GM23248 (cell line): ENCODE measurements around the gene SALL3. TPM values are rescaled to one million over a fixed set of nuclear protein-coding genes. Genes with fewer than 3 reads are reported as not detected.
"Not testable (repeated sequence)": the region's sequence is repeated elsewhere in the genome, so short reads cannot be mapped to it uniquely, and the experiment has no call there.

ENCODE experiments used
- DNase-seq: peaks from one replicate; pipeline ENCODE4 v3.0.0-alpha.2; 2015
- H2AFZ ChIP-seq: fragments of 200-600 bp; sonication (generic); 2 replicates; pipeline ENCODE4 v1.6.1; 2016; ENCODE audit warnings: antibody characterized with exemption
- H3F3A ChIP-seq: fragments of 200-600 bp; sonication (generic); 2 replicates; pipeline ENCODE4 v1.6.1; 2016; ENCODE audit warnings: mild to moderate bottlenecking, antibody characterized with exemption, mixed run types; ENCODE audit not compliant: insufficient read depth
- H3K27ac ChIP-seq: fragments of 200-600 bp; sonication (generic); 2 replicates; pipeline ENCODE4 v1.5.1; 2016; ENCODE audit warnings: mild to moderate bottlenecking
- H3K27me3 ChIP-seq: fragments of 200-600 bp; sonication (generic); replicated peaks from 2 replicates; pipeline ENCODE4 v1.6.1; 2016; ENCODE audit warnings: mild to moderate bottlenecking; ENCODE audit not compliant: insufficient read depth
- H3K36me3 ChIP-seq: fragments of 200-600 bp; sonication (generic); 2 replicates; pipeline ENCODE4 v1.6.1; 2016; ENCODE audit warnings: low read depth, mild to moderate bottlenecking
- H3K4me1 ChIP-seq: fragments of 200-600 bp; sonication (generic); 2 replicates; pipeline ENCODE4 v1.6.1; 2016; ENCODE audit warnings: mild to moderate bottlenecking; ENCODE audit not compliant: insufficient read depth
- H3K4me2 ChIP-seq: fragments of 200-600 bp; sonication (generic); one replicate; pipeline ENCODE4 v1.6.1; 2016; ENCODE audit warnings: mild to moderate bottlenecking; ENCODE audit not compliant: unreplicated experiment
- H3K4me3 ChIP-seq: fragments of 200-600 bp; sonication (generic); 2 replicates; pipeline ENCODE4 v1.5.1; 2016; ENCODE audit warnings: mild to moderate bottlenecking
- H3K79me2 ChIP-seq: fragments of 200-600 bp; sonication (generic); 2 replicates; pipeline ENCODE4 v1.6.1; 2016; ENCODE audit warnings: mild to moderate bottlenecking; ENCODE audit not compliant: insufficient read depth
- H3K9ac ChIP-seq: fragments of 200-600 bp; sonication (generic); 2 replicates; pipeline ENCODE4 v1.6.1; 2016; ENCODE audit warnings: mild to moderate bottlenecking
- H3K9me2 ChIP-seq: fragments of 200-600 bp; sonication (generic); 2 replicates; pipeline ENCODE4 v1.6.1; 2016; ENCODE audit warnings: mixed run types, mild to moderate bottlenecking, moderate library complexity; ENCODE audit not compliant: insufficient read depth
- H3K9me3 ChIP-seq: fragments of 200-600 bp; sonication (generic); one replicate; pipeline ENCODE4 v1.6.1; 2017; ENCODE audit warnings: low read depth
- H4K20me1 ChIP-seq: fragments of 200-600 bp; sonication (generic); 2 replicates; pipeline ENCODE4 v1.6.0; 2016; ENCODE audit not compliant: insufficient read depth
- EZH2 ChIP-seq: fragments of 200-600 bp; sonication (generic); IDR thresholded peaks from 2 replicates; pipeline ENCODE4 v1.6.1; 2018; ENCODE audit warnings: antibody characterized with exemption, mild to moderate bottlenecking; ENCODE audit not compliant: insufficient read depth, poor library complexity, severe bottlenecking
- EZH2phosphoT487 ChIP-seq: fragments of 200-600 bp; sonication (generic); IDR thresholded peaks from 2 replicates; pipeline ENCODE4 v1.6.1; 2018; ENCODE audit warnings: antibody characterized with exemption, moderate library complexity, mild to moderate bottlenecking, low read depth; ENCODE audit not compliant: insufficient read depth
- WGBS, 2 experiments: methylation state at CpG; one replicate each; pipeline ENCODE4 v1.1.6; 2015 to 2017; ENCODE audit warnings: low lambda C conversion rate in 2 of 2, low coverage in 1 of 2; ENCODE audit errors: missing lambda C conversion rate in 2 of 2; 5-methylcytosine and 5-hydroxymethylcytosine counted together
- in situ Hi-C: fragments of 300-500 bp; cut with MboI; formaldehyde crosslinking; loops from 2 replicates; pipeline ENCODE4 v1.15.0; 2020
- polyA plus RNA-seq: library from polyadenylated mRNA; unstranded; fragments of >200 nt; fragmentation: Nextera tagmentation; extraction: Ambion mirVana; gene quantifications from 2 replicates; pipeline ENCODE4 v1.2.1, GENCODE V29; 2016
- total RNA-seq: library from RNA; depleted of rRNA; stranded (reverse); fragments of >200 nt; shearing (Covaris generic); gene quantifications from 2 replicates; pipeline ENCODE4 v1.2.3, GENCODE V29; 2014

Gene SALL3
- total and polyA plus RNA-seq, 2 experiments from 2014 or later: not detected

- Histone ChIP-seq H3K4me3 (no peak overlapping the region), H3F3A (no peaks in the 10 kb centered on the region), H3K36me3 (no peaks in the 10 kb centered on the region), H3K9ac (no peak overlapping the region), H3K9me2 (no peaks in the 10 kb centered on the region), H3K9me3 (no peaks in the 10 kb centered on the region), H3K4me2 (no peak overlapping the region), H3K4me1 (no peaks in the 10 kb centered on the region), H2AFZ (no peak overlapping the region), H3K27me3 (no peaks in the 10 kb centered on the region), H3K79me2 (no peaks in the 10 kb centered on the region), H4K20me1 (no peaks in the 10 kb centered on the region), H3K27ac (no peak overlapping the region)
- no peak for DNase-seq
- WGBS, 2 experiments: 27 to 28% methylated on average over 21 to 23 of the region's 23 CpGs
- in situ Hi-C loops: no loop called here
- TF ChIP-seq EZH2 (no peak), EZH2phosphoT487 (no peak)
Measured at GRCh38 chr18:78939734-78940494, 39.7 kb upstream of the SALL3 start.

GRCh38 chr18:78942236-78942635 is 37.4 kb upstream of the SALL3 start:
- WGBS, 2 experiments: 31 to 66% methylated on average over 4 to 17 of the region's 17 CpGs

GRCh38 chr18:78945628-78946027 is 34.0 kb upstream of the SALL3 start:
- H3K4me3 ChIP-seq: no peak overlapping the region
- H3K9me2 ChIP-seq: no peaks in the 10 kb centered on the region
- no peaks in the 10 kb centered on the region for H4K20me1 ChIP-seq
- H3K27me3 ChIP-seq: no peaks in the 10 kb centered on the region
- H3K9me3 ChIP-seq: no peaks in the 10 kb centered on the region
- H2AFZ ChIP-seq: no peak overlapping the region
- H3K4me1 ChIP-seq: no peaks in the 10 kb centered on the region
- no peak overlapping the region for H3K9ac ChIP-seq
- no peak for DNase-seq
- H3K4me2 ChIP-seq: no peak overlapping the region
- no peaks in the 10 kb centered on the region for H3K36me3 ChIP-seq
- no peaks in the 10 kb centered on the region for H3F3A ChIP-seq
- in situ Hi-C loops: no loop called here
- H3K79me2 ChIP-seq: no peaks in the 10 kb centered on the region
- H3K27ac ChIP-seq: no peak overlapping the region
- no peak for TF ChIP-seq EZH2phosphoT487
- TF ChIP-seq EZH2: no peak
- WGBS, 2 experiments: 19 to 20% methylated on average over 9 of the region's 9 CpGs

More at GRCh38 chr18:78942236-78942635, 37.4 kb upstream of the SALL3 start:
- H3K4me3 ChIP-seq, DNase-seq, H3K9ac ChIP-seq, H3F3A ChIP-seq, H3K79me2 ChIP-seq, H3K27me3 ChIP-seq, H3K27ac ChIP-seq, H3K36me3 ChIP-seq, H4K20me1 ChIP-seq, H3K4me2 ChIP-seq, H3K9me2 ChIP-seq, in situ Hi-C loops, H3K9me3 ChIP-seq, H3K4me1 ChIP-seq, H2AFZ ChIP-seq: not testable (repeated sequence)

- H3K36me3 ChIP-seq: no peaks in the 10 kb centered on the region
- H4K20me1 ChIP-seq: no peaks in the 10 kb centered on the region
- H3F3A ChIP-seq: no peaks in the 10 kb centered on the region
- DNase-seq: no peak
- no peak overlapping the region for H3K9ac ChIP-seq
- no peaks in the 10 kb centered on the region for H3K79me2 ChIP-seq
- no peaks in the 10 kb centered on the region for H3K9me2 ChIP-seq
- H3K27ac ChIP-seq: no peak overlapping the region
- in situ Hi-C loops: no loop called here
- H3K4me3 ChIP-seq: no peak overlapping the region
- no peaks in the 10 kb centered on the region for H3K9me3 ChIP-seq
- no peaks in the 10 kb centered on the region for H3K4me1 ChIP-seq
- H2AFZ ChIP-seq: no peak overlapping the region
- no peak for TF ChIP-seq EZH2
- TF ChIP-seq EZH2phosphoT487: no peak
- H3K27me3 ChIP-seq: no peaks in the 10 kb centered on the region
- no peak overlapping the region for H3K4me2 ChIP-seq
- 56 to 60% methylated on average over 15 of the region's 15 CpGs for WGBS, 2 experiments
Measured at GRCh38 chr18:78947291-78947690, 32.3 kb upstream of the SALL3 start.
